Gastrocnemius medialis (tissue), 4 donors: ENCODE results near the gene CDC34. TPM values are rescaled to one million over a fixed set of nuclear protein-coding genes. Genes with fewer than 3 reads are reported as not detected.

ENCODE experiments used
- ATAC-seq, 2 donors: fragments of 150-250 bp; one replicate each; pipeline ENCODE4 v1.9.1; 2016
- DNase-seq, 2 donors: peaks; one replicate each; pipeline ENCODE4 v3.0.0-alpha.2; 2019
- H3K27ac ChIP-seq, 4 donors: fragments of 200-600 bp; sonication (generic); 1 replicate in 1 of 4; 2 replicates in 3 of 4; pipeline ENCODE4 v1.5.1; 2016 to 2018; ENCODE audit warnings: mild to moderate bottlenecking in 2 of 4, moderate library complexity in 1 of 4
- H3K27me3 ChIP-seq, 3 donors: fragments of 200-600 bp; sonication (generic) in 2 of 3; 1 replicate in 1 of 3; 2 replicates in 2 of 3; pipeline versions ENCODE4 v1.5.1 to v1.6.0; 2016 to 2019; ENCODE audit warnings: mild to moderate bottlenecking in 1 of 3, moderate library complexity in 1 of 3
- H3K36me3 ChIP-seq, 2 donors: fragments of 200-600 bp; sonication (generic) in 1 of 2; one replicate each; pipeline ENCODE4 v1.5.1; 2017 to 2018
- H3K4me1 ChIP-seq, 2 donors: fragments of 200-600 bp; sonication (generic) in 1 of 2; one replicate each; pipeline ENCODE4 v1.5.1; 2016 to 2017; ENCODE audit warnings: mild to moderate bottlenecking in 2 of 2
- H3K4me3 ChIP-seq, 4 donors: fragments of 200-600 bp; sonication (generic) in 3 of 4; 1 replicate in 1 of 4; 2 replicates in 3 of 4; pipeline ENCODE4 v1.5.1; 2016 to 2019; ENCODE audit warnings: mild to moderate bottlenecking in 2 of 4
- H3K9me3 ChIP-seq, 3 donors: fragments of 200-600 bp; sonication (generic) in 2 of 3; 1 replicate in 1 of 3; 2 replicates in 2 of 3; pipeline ENCODE4 v1.5.1; 2016 to 2019
- POLR2A ChIP-seq, 2 donors: fragments of 450-650 bp; IDR thresholded peaks; one replicate each; pipeline ENCODE4 v1.6.1; 2017; ENCODE audit warnings: antibody characterized with exemption in 2 of 2, mild to moderate bottlenecking in 2 of 2, moderate library complexity in 2 of 2
- in situ Hi-C, 4 donors: fragments of 200-750 bp; cut with MboI; loops; one replicate each; pipeline versions ENCODE4 v1.15.0 to v1.8.0; 2017; ENCODE audit warnings: low sequenced_read_pairs in 4 of 4
- intact Hi-C: fragments of 100-400 bp; cut with DNase I; formaldehyde crosslinking; loops from one replicate; pipeline ENCODE4 v1.15.1; 2023; ENCODE audit warnings: low total_unique reads
- total RNA-seq, 4 donors: library from RNA; depleted of rRNA; stranded (reverse); fragments of >200 nt; gene quantifications; one replicate each; pipeline versions ENCODE4 v1.1.0 to v1.2.3, GENCODE V29; 2016
- TF ChIP-seq, protein P1 (sequence below), 5 experiments: fragments of 450-650 bp in 3 of 5; fragments of 200-600 bp in 2 of 5; sonication (generic) in 2 of 5; IDR thresholded peaks in 4 of 5; conservative IDR thresholded peaks in 1 of 5; 1 replicate in 4 of 5; 2 replicates in 1 of 5; pipeline ENCODE4 v1.5.1; 2016 to 2019; ENCODE audit warnings: antibody characterized with exemption in 5 of 5, mild to moderate bottlenecking in 3 of 5, moderate library complexity in 3 of 5

The CDC34 gene
- total RNA-seq, 4 donors from 2014 or later, result 99.0 to 174 (median 138) TPM

DNA sequence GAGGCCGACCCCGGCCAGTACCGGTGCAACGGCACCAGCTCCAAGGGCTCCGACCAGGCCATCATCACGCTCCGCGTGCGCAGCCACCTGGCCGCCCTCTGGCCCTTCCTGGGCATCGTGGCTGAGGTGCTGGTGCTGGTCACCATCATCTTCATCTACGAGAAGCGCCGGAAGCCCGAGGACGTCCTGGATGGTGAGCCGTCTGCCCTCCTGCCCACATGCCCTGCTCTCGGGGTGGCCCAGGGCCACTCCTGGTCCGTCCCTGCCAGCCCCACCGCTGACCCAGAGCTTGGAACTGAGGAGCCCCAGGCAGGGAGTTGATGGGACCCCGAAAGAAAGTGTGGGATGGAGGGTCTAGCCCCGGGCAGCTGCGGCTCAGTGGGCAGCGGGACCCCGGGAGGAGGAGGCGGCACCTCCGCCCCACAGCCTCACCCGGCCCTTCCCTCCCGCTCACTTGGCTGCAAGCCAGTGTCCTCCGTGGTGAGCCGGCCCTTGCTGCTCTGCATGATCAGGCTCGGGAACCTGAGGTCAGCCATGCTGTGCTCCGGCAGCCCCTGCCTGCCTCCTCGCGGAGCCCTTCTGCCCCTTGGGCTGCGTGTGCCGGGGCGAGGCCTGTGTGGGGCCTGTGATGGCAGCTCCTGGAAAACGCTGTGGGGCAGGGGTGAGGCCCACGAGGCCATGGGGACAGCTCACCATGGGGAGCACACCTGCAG is 50.0 kb downstream of the CDC34 start:
- H3K4me3 ChIP-seq, result no peak overlapping the region
- ATAC-seq (no peak), DNase-seq (no peak)
- H3K36me3 ChIP-seq, result peaks cover 0 to 40% of the 10 kb centered on the region in 2 donors
- in situ Hi-C loops (no loop called here), intact Hi-C loops (loop anchor here (5.0 kb wide), 1 partner anchor 436 kb away; no protein-coding TSS in a partner anchor)
- no peak overlapping the region for H3K27ac ChIP-seq
- no peaks in the 10 kb centered on the region for H3K9me3 ChIP-seq
- H3K27me3 ChIP-seq, result no peaks in the 10 kb centered on the region
- TF ChIP-seq, protein P1, sequence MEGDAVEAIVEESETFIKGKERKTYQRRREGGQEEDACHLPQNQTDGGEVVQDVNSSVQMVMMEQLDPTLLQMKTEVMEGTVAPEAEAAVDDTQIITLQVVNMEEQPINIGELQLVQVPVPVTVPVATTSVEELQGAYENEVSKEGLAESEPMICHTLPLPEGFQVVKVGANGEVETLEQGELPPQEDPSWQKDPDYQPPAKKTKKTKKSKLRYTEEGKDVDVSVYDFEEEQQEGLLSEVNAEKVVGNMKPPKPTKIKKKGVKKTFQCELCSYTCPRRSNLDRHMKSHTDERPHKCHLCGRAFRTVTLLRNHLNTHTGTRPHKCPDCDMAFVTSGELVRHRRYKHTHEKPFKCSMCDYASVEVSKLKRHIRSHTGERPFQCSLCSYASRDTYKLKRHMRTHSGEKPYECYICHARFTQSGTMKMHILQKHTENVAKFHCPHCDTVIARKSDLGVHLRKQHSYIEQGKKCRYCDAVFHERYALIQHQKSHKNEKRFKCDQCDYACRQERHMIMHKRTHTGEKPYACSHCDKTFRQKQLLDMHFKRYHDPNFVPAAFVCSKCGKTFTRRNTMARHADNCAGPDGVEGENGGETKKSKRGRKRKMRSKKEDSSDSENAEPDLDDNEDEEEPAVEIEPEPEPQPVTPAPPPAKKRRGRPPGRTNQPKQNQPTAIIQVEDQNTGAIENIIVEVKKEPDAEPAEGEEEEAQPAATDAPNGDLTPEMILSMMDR (IDR thresholded peaks at IDR 0.05 in 4 of 5, conservative IDR thresholded peaks at IDR 0.05 in 1 of 5), result no peak
- no peak for TF ChIP-seq POLR2A (IDR thresholded peaks at IDR 0.05)
- H3K4me1 ChIP-seq, result peaks cover 16 to 33% of the 10 kb centered on the region in 2 donors

DNA sequence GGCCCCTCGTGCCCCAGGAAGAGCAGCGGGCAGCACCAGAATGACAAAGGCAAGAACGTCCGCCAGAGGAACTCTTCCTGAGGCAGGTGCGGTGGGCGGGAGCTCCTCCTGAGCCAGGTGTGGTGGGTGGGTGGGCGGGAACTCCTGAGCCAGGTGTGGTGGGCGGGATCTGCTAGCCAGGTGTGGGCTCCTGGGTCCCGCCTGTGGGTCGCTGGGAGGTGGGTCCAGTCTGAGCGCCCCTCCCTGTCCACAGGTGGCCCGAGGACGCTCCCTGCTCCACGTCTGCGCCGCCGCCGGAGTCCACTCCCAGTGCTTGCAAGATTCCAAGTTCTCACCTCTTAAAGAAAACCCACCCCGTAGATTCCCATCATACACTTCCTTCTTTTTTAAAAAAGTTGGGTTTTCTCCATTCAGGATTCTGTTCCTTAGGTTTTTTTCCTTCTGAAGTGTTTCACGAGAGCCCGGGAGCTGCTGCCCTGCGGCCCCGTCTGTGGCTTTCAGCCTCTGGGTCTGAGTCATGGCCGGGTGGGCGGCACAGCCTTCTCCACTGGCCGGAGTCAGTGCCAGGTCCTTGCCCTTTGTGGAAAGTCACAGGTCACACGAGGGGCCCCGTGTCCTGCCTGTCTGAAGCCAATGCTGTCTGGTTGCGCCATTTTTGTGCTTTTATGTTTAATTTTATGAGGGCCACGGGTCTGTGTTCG is 51.1 kb downstream of the CDC34 start:
- TF ChIP-seq, protein P1 (IDR thresholded peaks at IDR 0.05 in 4 of 5, conservative IDR thresholded peaks at IDR 0.05 in 1 of 5), result no peak
- Histone ChIP-seq H3K4me1 (peaks cover 8 to 22% of the 10 kb centered on the region in 2 donors), H3K9me3 (no peaks in the 10 kb centered on the region), H3K36me3 (peaks cover 0 to 40% of the 10 kb centered on the region in 2 donors), H3K4me3 (no peak overlapping the region), H3K27me3 (no peaks in the 10 kb centered on the region), H3K27ac (no peak overlapping the region)
- no peak for ATAC-seq
- in situ Hi-C loops (no loop called here), intact Hi-C loops (loop anchor here (5.0 kb wide), 1 partner anchor 435 kb away; no protein-coding TSS in a partner anchor)
- no peak for DNase-seq

DNA sequence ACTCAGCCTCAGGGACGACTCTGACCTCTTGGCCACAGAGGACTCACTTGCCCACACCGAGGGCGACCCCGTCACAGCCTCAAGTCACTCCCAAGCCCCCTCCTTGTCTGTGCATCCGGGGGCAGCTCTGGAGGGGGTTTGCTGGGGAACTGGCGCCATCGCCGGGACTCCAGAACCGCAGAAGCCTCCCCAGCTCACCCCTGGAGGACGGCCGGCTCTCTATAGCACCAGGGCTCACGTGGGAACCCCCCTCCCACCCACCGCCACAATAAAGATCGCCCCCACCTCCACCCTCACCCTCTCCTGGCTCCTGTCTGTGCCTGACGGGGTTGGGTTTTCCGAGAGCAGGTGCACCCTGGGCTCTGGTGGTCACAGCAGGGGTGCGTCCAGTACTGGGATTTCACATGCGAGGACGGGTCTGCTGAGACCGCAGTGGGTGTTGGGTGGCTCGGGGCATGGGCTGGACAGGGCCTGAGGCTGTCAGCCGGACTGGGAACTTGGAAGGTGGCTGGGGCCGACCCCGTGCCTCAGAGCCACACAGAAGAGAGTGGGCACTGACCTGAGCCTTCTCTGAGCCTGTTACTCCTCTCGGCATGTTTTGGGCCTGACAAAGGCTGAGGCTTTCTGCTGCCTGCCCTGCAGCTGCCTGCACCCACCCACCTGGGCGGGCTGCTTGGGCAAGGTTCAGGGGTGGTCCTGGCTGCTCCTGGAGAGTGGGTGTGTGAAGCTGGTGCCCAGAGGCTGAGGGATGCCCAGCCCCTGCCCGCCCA is 51.8 kb downstream of the CDC34 start:
- intact Hi-C loops, result loop anchor here (5.0 kb wide), 1 partner anchor 434 kb away; no protein-coding TSS in a partner anchor
- no peak for TF ChIP-seq POLR2A (IDR thresholded peaks at IDR 0.05)
- TF ChIP-seq, protein P1 (IDR thresholded peaks at IDR 0.05 in 4 of 5, conservative IDR thresholded peaks at IDR 0.05 in 1 of 5), result no peak
- ATAC-seq (no peak), DNase-seq (no peak)
- H3K36me3 ChIP-seq, result peaks cover 0 to 40% of the 10 kb centered on the region in 2 donors
- no peak overlapping the region for H3K4me3 ChIP-seq
- H3K9me3 ChIP-seq, result no peaks in the 10 kb centered on the region
- in situ Hi-C loops, result no loop called here
- H3K4me1 ChIP-seq, result peaks cover under 1 to 15% of the 10 kb centered on the region in 2 donors
- H3K27ac ChIP-seq, result no peak overlapping the region
- H3K27me3 ChIP-seq, result peaks cover 6 to 7% (median 6%) of the 10 kb centered on the region in 3 donors

- intact Hi-C loops, result loop anchor here (5.0 kb wide), 1 partner anchor 433 kb away; no protein-coding TSS in a partner anchor
- H3K4me1 ChIP-seq, result peaks cover 0 to 10% of the 10 kb centered on the region in 2 donors
- no peak overlapping the region for H3K27ac ChIP-seq
Observed at GRCh38 chr19:583968-584239, 52.3 kb downstream of the CDC34 start.

More at GRCh38 chr19:583968-584239, 52.3 kb downstream of the CDC34 start:
- H3K36me3 ChIP-seq, result peaks cover 0 to 40% of the 10 kb centered on the region in 2 donors
- no peaks in the 10 kb centered on the region for H3K9me3 ChIP-seq
- in situ Hi-C loops, result no loop called here
- no peak overlapping the region for H3K4me3 ChIP-seq
- H3K27me3 ChIP-seq, result peaks cover 11 to 12% (median 11%) of the 10 kb centered on the region in 3 donors
- DNase-seq, result no peak
- no peak for ATAC-seq
- TF ChIP-seq, protein P1 (IDR thresholded peaks at IDR 0.05 in 4 of 5, conservative IDR thresholded peaks at IDR 0.05 in 1 of 5), result no peak
- TF ChIP-seq POLR2A (IDR thresholded peaks at IDR 0.05), result no peak
